Glutamatergic neuron (in vitro differentiated cells): ENCODE data around the gene ALOX5AP. TPM values are rescaled to one million over a fixed set of nuclear protein-coding genes. Genes with fewer than 3 reads are reported as not detected.

ENCODE experiments used
- DNase-seq: peaks from one replicate; pipeline ENCODE4 v3.0.0; 2022
- H3K27ac Mint-ChIP-seq: one replicate; pipeline ENCODE4 v1.8.0; 2020; ENCODE audit warnings: mild to moderate bottlenecking, mixed read lengths, inconsistent platforms; ENCODE audit not compliant: unreplicated experiment
- H3K27me3 Mint-ChIP-seq: one replicate; pipeline ENCODE4 v1.8.0; 2020; ENCODE audit warnings: mild to moderate bottlenecking, moderate library complexity, mixed read lengths, inconsistent platforms; ENCODE audit not compliant: unreplicated experiment
- H3K36me3 Mint-ChIP-seq: one replicate; pipeline ENCODE4 v1.8.0; 2020; ENCODE audit warnings: mild to moderate bottlenecking, mixed read lengths, inconsistent platforms; ENCODE audit not compliant: unreplicated experiment
- H3K4me1 Mint-ChIP-seq: one replicate; pipeline ENCODE4 v1.8.0; 2020; ENCODE audit warnings: mild to moderate bottlenecking, low read depth, mixed read lengths, inconsistent platforms; ENCODE audit not compliant: unreplicated experiment
- H3K4me3 Mint-ChIP-seq: one replicate; pipeline ENCODE4 v1.8.0; 2020; ENCODE audit warnings: mild to moderate bottlenecking, mixed read lengths, inconsistent platforms; ENCODE audit not compliant: unreplicated experiment
- H3K9me3 Mint-ChIP-seq: one replicate; pipeline ENCODE4 v1.8.0; 2020; ENCODE audit warnings: mild to moderate bottlenecking, moderate library complexity, mixed read lengths, inconsistent platforms; ENCODE audit not compliant: unreplicated experiment
- total RNA-seq: library from RNA; stranded (reverse); fragmentation: NEBNext Ultra II Directional; extraction: Animal tissue kit (Norgen Biotek cat#: 25700); gene quantifications from one replicate; pipeline ENCODE4 v1.2.1, GENCODE V29; 2021; ENCODE audit not compliant: unreplicated experiment
- TF ChIP-seq, protein P1 (sequence below): fragments of 200-600 bp; sonication (generic); IDR thresholded peaks from one replicate; pipeline ENCODE4 v1.5.0; 2021; ENCODE audit not compliant: partially characterized antibody, unreplicated experiment

ALOX5AP gene
- total RNA-seq, 1 donor from 2014 or later: 0.81 TPM

DNA sequence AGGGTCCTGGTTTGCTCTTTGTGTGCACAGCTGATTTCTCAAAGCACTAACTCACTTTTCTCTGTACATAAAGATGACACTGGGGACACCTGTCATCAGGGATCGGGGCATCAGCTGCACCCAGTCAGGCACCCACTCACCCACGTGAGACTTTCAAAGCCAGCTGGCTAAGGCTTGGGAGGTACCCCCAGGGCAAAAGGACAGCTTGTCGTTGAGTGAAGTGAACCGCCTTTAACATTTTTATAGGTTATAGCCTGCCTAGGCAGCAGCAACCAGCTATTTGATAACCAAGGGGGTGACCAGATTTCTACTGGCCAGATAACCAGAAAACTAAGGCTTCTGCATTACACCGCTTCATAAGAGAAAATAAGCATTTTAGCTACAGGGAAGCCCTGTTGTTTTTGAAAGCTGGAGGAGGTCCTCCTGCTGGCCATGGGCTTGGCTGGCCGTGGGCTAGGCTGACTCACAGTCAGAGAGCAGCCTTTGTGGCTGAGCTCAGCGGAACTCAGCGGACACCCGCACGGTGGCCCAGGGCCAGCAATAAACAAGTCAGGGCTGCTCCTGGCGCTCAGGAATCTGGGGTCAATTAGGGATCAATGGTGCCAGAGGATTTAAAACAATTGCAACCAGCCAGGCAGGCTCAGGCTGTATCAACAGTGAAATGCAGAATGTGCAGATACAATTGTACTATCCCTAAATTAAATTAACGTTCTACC, 57.1 kb downstream of the ALOX5AP start:
- Mint-ChIP-seq H3K4me1 (peaks cover 34% of the 10 kb centered on the region), H3K4me3 (peak overlapping the region; percentile 21), H3K27me3 (peaks cover 11% of the 10 kb centered on the region), H3K27ac (peak overlapping the region; percentile 89), H3K36me3 (no peaks in the 10 kb centered on the region), H3K9me3 (peaks cover 8% of the 10 kb centered on the region)
- TF ChIP-seq, protein P1, sequence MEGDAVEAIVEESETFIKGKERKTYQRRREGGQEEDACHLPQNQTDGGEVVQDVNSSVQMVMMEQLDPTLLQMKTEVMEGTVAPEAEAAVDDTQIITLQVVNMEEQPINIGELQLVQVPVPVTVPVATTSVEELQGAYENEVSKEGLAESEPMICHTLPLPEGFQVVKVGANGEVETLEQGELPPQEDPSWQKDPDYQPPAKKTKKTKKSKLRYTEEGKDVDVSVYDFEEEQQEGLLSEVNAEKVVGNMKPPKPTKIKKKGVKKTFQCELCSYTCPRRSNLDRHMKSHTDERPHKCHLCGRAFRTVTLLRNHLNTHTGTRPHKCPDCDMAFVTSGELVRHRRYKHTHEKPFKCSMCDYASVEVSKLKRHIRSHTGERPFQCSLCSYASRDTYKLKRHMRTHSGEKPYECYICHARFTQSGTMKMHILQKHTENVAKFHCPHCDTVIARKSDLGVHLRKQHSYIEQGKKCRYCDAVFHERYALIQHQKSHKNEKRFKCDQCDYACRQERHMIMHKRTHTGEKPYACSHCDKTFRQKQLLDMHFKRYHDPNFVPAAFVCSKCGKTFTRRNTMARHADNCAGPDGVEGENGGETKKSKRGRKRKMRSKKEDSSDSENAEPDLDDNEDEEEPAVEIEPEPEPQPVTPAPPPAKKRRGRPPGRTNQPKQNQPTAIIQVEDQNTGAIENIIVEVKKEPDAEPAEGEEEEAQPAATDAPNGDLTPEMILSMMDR: no peak
- peak; percentile 54 for DNase-seq

GRCh38 chr13:30796132-30796572, 60.8 kb downstream of the ALOX5AP start:
- Mint-ChIP-seq H3K27ac (no peak overlapping the region), H3K27me3 (peaks cover 7% of the 10 kb centered on the region), H3K4me3 (no peak overlapping the region), H3K4me1 (peaks cover 40% of the 10 kb centered on the region), H3K36me3 (no peaks in the 10 kb centered on the region), H3K9me3 (peaks cover 7% of the 10 kb centered on the region)
- TF ChIP-seq, protein P1: no peak
- DNase-seq: no peak

GRCh38 chr13:30796631-30797601, 61.6 kb downstream of the ALOX5AP start:
- H3K27me3 Mint-ChIP-seq: peaks cover 4% of the 10 kb centered on the region
- peaks cover 40% of the 10 kb centered on the region for H3K4me1 Mint-ChIP-seq
- TF ChIP-seq, protein P1: no peak
- no peaks in the 10 kb centered on the region for H3K36me3 Mint-ChIP-seq
- DNase-seq: no peak
- peaks cover 2% of the 10 kb centered on the region for H3K9me3 Mint-ChIP-seq
- no peak overlapping the region for H3K4me3 Mint-ChIP-seq
- no peak overlapping the region for H3K27ac Mint-ChIP-seq

GRCh38 chr13:30797847-30798535, 62.6 kb downstream of the ALOX5AP start:
- H3K4me1 Mint-ChIP-seq: peaks cover 33% of the 10 kb centered on the region
- no peak overlapping the region for H3K4me3 Mint-ChIP-seq
- H3K9me3 Mint-ChIP-seq: peaks cover 2% of the 10 kb centered on the region
- peaks cover 4% of the 10 kb centered on the region for H3K27me3 Mint-ChIP-seq
- H3K36me3 Mint-ChIP-seq: no peaks in the 10 kb centered on the region
- H3K27ac Mint-ChIP-seq: no peak overlapping the region
- TF ChIP-seq, protein P1: no peak
- DNase-seq: no peak
